Endothelial cell of umbilical vein (primary cell): ENCODE results near the gene C20orf202. TPM values are rescaled to one million over a fixed set of nuclear protein-coding genes. Genes with fewer than 3 reads are reported as not detected.

Experiments
- BruUV-seq: library from RNA; stranded (reverse); fragments of 400-500 nt; replicated peaks from 2 replicates; lab custom pipeline; 2021; lab: Mats Ljungman, UMichigan
- CTCF ChIA-PET: fragments of 300-600, 350-600 bp; sonication (Branson Sonifier 250); formaldehyde crosslinking; loops from one replicate; lab custom pipeline; 2021; ENCODE audit warnings: antibody characterized with exemption, inconsistent platforms; lab: Charles Lee
- POLR2A ChIA-PET: fragments of 300-600, 350-600 bp; sonication (Branson Sonifier 250); formaldehyde crosslinking; loops from one replicate; lab custom pipeline; 2021; ENCODE audit warnings: antibody characterized with exemption, inconsistent platforms; lab: Charles Lee
- DNase-seq: peaks from one replicate; pipeline ENCODE4 v3.0.0-alpha.2; 2011; ENCODE audit warnings: low read depth, low spot score
- FAIRE-seq: peaks from 2 replicates; lab custom pipeline; 2011; peaks lifted over from hg19 to GRCh38; lab: Jason Lieb, UNC
- H2AFZ ChIP-seq: 2 replicates; pipeline ENCODE4 v1.6.0; 2012; ENCODE audit warnings: low read depth, low read length, control low read depth, inconsistent platforms
- H3K27ac ChIP-seq: 2 replicates; pipeline ENCODE4 v1.5.1; 2011; ENCODE audit warnings: low read depth, mild to moderate bottlenecking, control low read depth, low read length, moderate library complexity; ENCODE audit not compliant: insufficient read depth
- H3K27me3 ChIP-seq, 2 experiments: 2 replicates each; pipeline versions ENCODE4 v1.6.0 to v1.6.1; 2011; ENCODE audit warnings: low read length in 2 of 2, mixed read lengths in 1 of 2; ENCODE audit not compliant: control insufficient read depth in 2 of 2, insufficient read depth in 2 of 2
- H3K36me3 ChIP-seq, 2 experiments: 2 replicates in 1 of 2; 3 replicates in 1 of 2; pipeline ENCODE4 v1.5.1; 2011; ENCODE audit warnings: low read length in 2 of 2, mild to moderate bottlenecking in 1 of 2, moderate library complexity in 1 of 2; ENCODE audit not compliant: control insufficient read depth in 2 of 2, insufficient read depth in 2 of 2; ENCODE audit errors: extremely low read depth in 1 of 2
- H3K4me1 ChIP-seq: 3 replicates; pipeline ENCODE4 v1.5.1; 2011; ENCODE audit warnings: mild to moderate bottlenecking, low read length; ENCODE audit not compliant: control insufficient read depth, insufficient read depth; ENCODE audit errors: extremely low read depth
- H3K4me2 ChIP-seq: 2 replicates; pipeline ENCODE4 v1.6.1; 2011; ENCODE audit warnings: low read length, control low read depth, mixed read lengths; ENCODE audit not compliant: insufficient read depth
- H3K4me3 ChIP-seq, 3 experiments: fragments of 200-600 bp in 1 of 3; sonication (generic), shearing (Covaris generic) in 1 of 3; replicated peaks in 1 of 3; 2 replicates each; pipeline ENCODE4 v1.5.1; 2011 to 2016; ENCODE audit warnings: control low read depth in 3 of 3, low read length in 3 of 3, mild to moderate bottlenecking in 2 of 3, inconsistent platforms in 1 of 3, low read depth in 1 of 3, moderate library complexity in 1 of 3; ENCODE audit not compliant: insufficient read depth in 1 of 3
- H3K79me2 ChIP-seq: 2 replicates; pipeline ENCODE4 v1.6.0; 2012; ENCODE audit warnings: low read length, inconsistent platforms; ENCODE audit not compliant: control insufficient read depth, insufficient read depth
- H3K9ac ChIP-seq: replicated peaks from 2 replicates; pipeline ENCODE3; 2011; ENCODE audit warnings: low read length, control low read depth; ENCODE audit not compliant: insufficient read depth; ENCODE audit errors: extremely low read depth
- H3K9me1 ChIP-seq: replicated peaks from 3 replicates; pipeline ENCODE4 v1.6.0; 2011; ENCODE audit warnings: mild to moderate bottlenecking, low read length; ENCODE audit not compliant: control insufficient read depth, insufficient read depth; ENCODE audit errors: extremely low read depth
- H3K9me3 ChIP-seq: replicated peaks from 2 replicates; pipeline ENCODE4 v1.5.1; 2012; ENCODE audit warnings: low read length, inconsistent platforms; ENCODE audit not compliant: control insufficient read depth, insufficient read depth
- H4K20me1 ChIP-seq: replicated peaks from 2 replicates; pipeline ENCODE3; 2011; ENCODE audit warnings: mild to moderate bottlenecking, low read length; ENCODE audit not compliant: control insufficient read depth, insufficient read depth; ENCODE audit errors: extremely low read depth
- EZH2 ChIP-seq: IDR thresholded peaks from 2 replicates; pipeline ENCODE4 v1.6.1; 2012; ENCODE audit warnings: borderline replicate concordance, low read depth, mild to moderate bottlenecking, moderate library complexity, low read length, inconsistent platforms; ENCODE audit not compliant: severe bottlenecking
- GATA2 ChIP-seq: IDR thresholded peaks from 2 replicates; pipeline ENCODE4 v1.7.0; 2011; ENCODE audit warnings: low read depth, mild to moderate bottlenecking, moderate library complexity, mixed read lengths, low read length; ENCODE audit not compliant: insufficient read length, insufficient read depth
- MYC ChIP-seq: IDR thresholded peaks from one replicate; pipeline ENCODE4 v1.6.1; 2011; ENCODE audit warnings: mild to moderate bottlenecking, low read depth, low read length
- POLR2A ChIP-seq: IDR thresholded peaks from 2 replicates; pipeline ENCODE4 v1.6.1; 2012; ENCODE audit warnings: low read depth, mild to moderate bottlenecking, control low read depth, low read length
- POLR2AphosphoS5 ChIP-seq: IDR thresholded peaks from 2 replicates; pipeline ENCODE4 v1.6.1; 2012; ENCODE audit warnings: low read depth, mild to moderate bottlenecking, control low read depth, low read length, moderate library complexity; ENCODE audit not compliant: insufficient read depth
- dilution Hi-C: fragments of 300-500 bp; cut with MboI; formaldehyde crosslinking; loops from one replicate; pipeline ENCODE4 v1.15.0; 2019; ENCODE audit warnings: low sequenced_read_pairs; ENCODE audit not compliant: extremely low pct_ligation_motif_present
- intact Hi-C: fragments of 100-400 bp; cut with micrococcal nuclease; formaldehyde crosslinking; loops from one replicate; pipeline ENCODE4 v1.10.0; 2022
- polyA plus RNA-seq, 4 experiments: library from polyadenylated mRNA; depleted of rRNA in 3 of 4; stranded (reverse) in 3 of 4; unstranded in 1 of 4; fragments of >200 nt; gene quantifications; 2 replicates each; pipeline versions ENCODE4 v1.2.1 to v1.2.3, GENCODE V29; 2011 to 2012; ENCODE audit warnings: missing spikeins in 1 of 4
- total RNA-seq: library from RNA; stranded (reverse); gene quantifications from 2 replicates; pipeline ENCODE4 v1.2.3, GENCODE V29; 2021
- TF ChIP-seq, protein P1 (sequence below), 2 donors: IDR thresholded peaks; 1 replicate in 1 of 2; 2 replicates in 1 of 2; pipeline ENCODE4 v1.5.1; 2011; ENCODE audit warnings: low read length in 2 of 2, mild to moderate bottlenecking in 2 of 2, moderate library complexity in 2 of 2, control low read depth in 1 of 2, inconsistent platforms in 1 of 2, low read depth in 1 of 2; ENCODE audit not compliant: insufficient read depth in 1 of 2; ENCODE audit errors: extremely low read depth in 1 of 2
- TF ChIP-seq, protein P2 (sequence below): IDR thresholded peaks from 2 replicates; pipeline ENCODE4 v1.6.1; 2011; ENCODE audit not compliant: insufficient read depth, insufficient read length

Gene C20orf202
- total and polyA plus RNA-seq, 2 donors (not counting 3 experiments of a cell fraction or from before 2014, with no cell fraction given): not detected

DNA sequence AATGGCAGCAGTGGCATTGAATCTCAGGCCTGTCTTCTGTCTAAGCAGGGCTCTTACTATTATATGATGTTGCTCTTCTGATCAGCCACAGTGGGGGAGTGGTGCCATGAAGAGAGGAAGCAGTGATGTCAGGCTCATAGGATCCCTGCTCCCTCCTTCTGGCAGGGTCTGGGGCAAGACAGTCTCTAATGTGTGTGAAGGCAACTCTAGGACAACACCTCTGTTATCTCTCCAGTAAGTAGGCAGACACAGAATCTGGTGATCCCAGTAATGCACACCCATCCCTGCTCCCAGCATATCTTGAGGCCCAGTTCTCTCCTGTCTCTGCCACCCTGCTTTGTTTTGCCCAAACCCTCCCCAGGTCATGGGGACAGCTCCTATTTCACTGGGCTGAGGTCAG lies 8.8 kb downstream of the C20orf202 start:
- no peak overlapping the region for H3K4me3 ChIP-seq
- DNase-seq (no peak), FAIRE-seq (no peak)
- ChIA-PET POLR2A (no interaction called here), CTCF (interaction anchor here (1.1 to 2.4 kb wide), 7 partner anchors 9 to 397 kb away, joined by 3 to 15 read pairs (median 6); partner anchors contain the start of genes C20orf202 and NSFL1C)
- no peaks in the 10 kb centered on the region for H3K36me3 ChIP-seq
- no peaks in the 10 kb centered on the region for H3K9me3 ChIP-seq
- TF ChIP-seq MYC (no peak), GATA2 (no peak), POLR2A (no peak), POLR2AphosphoS5 (no peak), EZH2 (no peak)
- TF ChIP-seq, protein P1, sequence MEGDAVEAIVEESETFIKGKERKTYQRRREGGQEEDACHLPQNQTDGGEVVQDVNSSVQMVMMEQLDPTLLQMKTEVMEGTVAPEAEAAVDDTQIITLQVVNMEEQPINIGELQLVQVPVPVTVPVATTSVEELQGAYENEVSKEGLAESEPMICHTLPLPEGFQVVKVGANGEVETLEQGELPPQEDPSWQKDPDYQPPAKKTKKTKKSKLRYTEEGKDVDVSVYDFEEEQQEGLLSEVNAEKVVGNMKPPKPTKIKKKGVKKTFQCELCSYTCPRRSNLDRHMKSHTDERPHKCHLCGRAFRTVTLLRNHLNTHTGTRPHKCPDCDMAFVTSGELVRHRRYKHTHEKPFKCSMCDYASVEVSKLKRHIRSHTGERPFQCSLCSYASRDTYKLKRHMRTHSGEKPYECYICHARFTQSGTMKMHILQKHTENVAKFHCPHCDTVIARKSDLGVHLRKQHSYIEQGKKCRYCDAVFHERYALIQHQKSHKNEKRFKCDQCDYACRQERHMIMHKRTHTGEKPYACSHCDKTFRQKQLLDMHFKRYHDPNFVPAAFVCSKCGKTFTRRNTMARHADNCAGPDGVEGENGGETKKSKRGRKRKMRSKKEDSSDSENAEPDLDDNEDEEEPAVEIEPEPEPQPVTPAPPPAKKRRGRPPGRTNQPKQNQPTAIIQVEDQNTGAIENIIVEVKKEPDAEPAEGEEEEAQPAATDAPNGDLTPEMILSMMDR (IDR thresholded peaks at IDR 0.05; ENCODE audit: extremely low read depth in 1 of 2, insufficient read depth in 1 of 2, low read depth in 1 of 2, low read length in 2 of 2): no peak
- TF ChIP-seq, protein P2, sequence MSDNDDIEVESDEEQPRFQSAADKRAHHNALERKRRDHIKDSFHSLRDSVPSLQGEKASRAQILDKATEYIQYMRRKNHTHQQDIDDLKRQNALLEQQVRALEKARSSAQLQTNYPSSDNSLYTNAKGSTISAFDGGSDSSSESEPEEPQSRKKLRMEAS: no peak
- no peak overlapping the region for H3K27ac ChIP-seq
- no peaks in the 10 kb centered on the region for H3K4me1 ChIP-seq
- H3K27me3 ChIP-seq: peaks cover 9 to 46% of the 10 kb centered on the region in 2 experiments
- no peak overlapping the region for H2AFZ ChIP-seq
- intact Hi-C loops (loop anchor here (2.0 to 10.0 kb wide), 2 partner anchors 103 to 257 kb away; no protein-coding TSS in a partner anchor), dilution Hi-C loops (no loop called here)
- no peak overlapping the region for H3K4me2 ChIP-seq
- H3K9ac ChIP-seq: no peak overlapping the region
- H3K79me2 ChIP-seq: no peaks in the 10 kb centered on the region
- H4K20me1 ChIP-seq: no peaks in the 10 kb centered on the region
- H3K9me1 ChIP-seq: no peaks in the 10 kb centered on the region
- BruUV-seq: no TSS peak
